ENCODE data around the gene LRRC56. TPM values are rescaled to one million over a fixed set of nuclear protein-coding genes. Genes with fewer than 3 reads are reported as not detected.

Gene LRRC56
- total RNA-seq, 2 donors from 2014 or later, result 2.8 to 3.2 TPM

- DNase-seq, result no peak
- Histone ChIP-seq H3K36me3 (peaks cover 6% of the 10 kb centered on the region), H3K9me3 (no peaks in the 10 kb centered on the region), H3K27ac (no peak overlapping the region), H3K27me3 (no peaks in the 10 kb centered on the region), H3K4me1 (no peaks in the 10 kb centered on the region), H3K4me3 (no peak overlapping the region), H3K9ac (ENCODE audit: low read depth in 2 of 2, low read length in 2 of 2) (no peak overlapping the region)
- no peak for TF ChIP-seq CTCF (IDR thresholded peaks at IDR 0.05)
- intact Hi-C loops (cut with DNase I), result no loop called here
Observed at GRCh38 chr11:489610-490185, 47.6 kb upstream of the LRRC56 start.

DNA sequence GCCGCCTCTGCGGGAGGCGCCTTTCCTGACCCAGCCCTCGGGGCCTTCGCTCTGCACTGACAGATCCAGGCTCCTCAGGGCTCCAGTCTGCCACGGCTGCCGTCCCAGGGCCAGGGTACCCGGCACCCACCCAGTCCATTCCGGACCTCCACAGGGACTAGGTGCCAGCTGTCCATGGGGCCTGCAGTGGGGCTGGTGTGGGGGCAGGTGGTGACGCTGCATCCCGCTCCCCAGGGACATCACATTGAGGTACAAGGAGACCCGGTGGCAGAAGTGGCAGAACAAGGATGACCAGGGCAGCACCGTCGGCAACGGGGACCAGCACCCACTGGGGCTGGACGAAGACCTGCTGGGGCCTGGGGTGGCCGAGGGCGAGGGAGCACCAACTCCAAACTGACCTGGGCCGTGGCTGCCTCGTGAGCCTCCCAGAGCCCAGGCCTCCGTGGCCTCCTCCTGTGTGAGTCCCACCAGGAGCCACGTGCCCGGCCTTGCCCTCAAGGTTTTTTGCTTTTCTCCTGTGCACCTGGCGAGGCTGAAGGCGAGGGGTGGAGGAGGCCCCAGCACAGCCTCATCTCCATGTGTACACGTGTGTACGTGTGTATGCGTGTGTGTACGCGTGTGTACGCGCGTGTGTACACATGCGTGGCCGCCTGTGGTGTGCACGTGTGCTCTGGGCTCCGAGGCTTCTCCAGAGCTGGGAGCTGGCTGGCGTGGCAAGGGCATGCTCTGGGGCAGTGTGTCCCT lies 47.0 kb upstream of the LRRC56 start:
- TF ChIP-seq CTCF (IDR thresholded peaks at IDR 0.05), result no peak
- no peaks in the 10 kb centered on the region for H3K27me3 ChIP-seq
- no peak for DNase-seq
- no peak overlapping the region for H3K4me3 ChIP-seq
- H3K9ac ChIP-seq (ENCODE audit: low read depth in 2 of 2, low read length in 2 of 2), result no peak overlapping the region
- H3K27ac ChIP-seq, result no peak overlapping the region
- H3K4me1 ChIP-seq, result no peaks in the 10 kb centered on the region
- H3K36me3 ChIP-seq, result peaks cover 11% of the 10 kb centered on the region
- intact Hi-C loops (cut with DNase I), result no loop called here
- no peaks in the 10 kb centered on the region for H3K9me3 ChIP-seq

GRCh38 chr11:490930-491260 lies 46.4 kb upstream of the LRRC56 start:
- H3K36me3 ChIP-seq, result peaks cover 11% of the 10 kb centered on the region
- H3K27ac ChIP-seq, result no peak overlapping the region
- no peak overlapping the region for H3K9ac ChIP-seq (ENCODE audit: low read depth in 2 of 2, low read length in 2 of 2)
- no peaks in the 10 kb centered on the region for H3K4me1 ChIP-seq
- TF ChIP-seq CTCF (IDR thresholded peaks at IDR 0.05), result no peak
- no peaks in the 10 kb centered on the region for H3K9me3 ChIP-seq
- DNase-seq, result no peak
- H3K27me3 ChIP-seq, result no peaks in the 10 kb centered on the region
- H3K4me3 ChIP-seq, result no peak overlapping the region
- intact Hi-C loops (cut with DNase I), result no loop called here

GRCh38 chr11:491358-491757 lies 46.0 kb upstream of the LRRC56 start:
- no peak for TF ChIP-seq CTCF (IDR thresholded peaks at IDR 0.05)
- Histone ChIP-seq H3K4me3 (no peak overlapping the region), H3K4me1 (no peaks in the 10 kb centered on the region), H3K9ac (ENCODE audit: low read depth in 2 of 2, low read length in 2 of 2) (no peak overlapping the region), H3K9me3 (no peaks in the 10 kb centered on the region), H3K27me3 (no peaks in the 10 kb centered on the region), H3K27ac (no peak overlapping the region), H3K36me3 (peaks cover 11% of the 10 kb centered on the region)
- DNase-seq, result no peak
- intact Hi-C loops (cut with DNase I), result no loop called here

DNA sequence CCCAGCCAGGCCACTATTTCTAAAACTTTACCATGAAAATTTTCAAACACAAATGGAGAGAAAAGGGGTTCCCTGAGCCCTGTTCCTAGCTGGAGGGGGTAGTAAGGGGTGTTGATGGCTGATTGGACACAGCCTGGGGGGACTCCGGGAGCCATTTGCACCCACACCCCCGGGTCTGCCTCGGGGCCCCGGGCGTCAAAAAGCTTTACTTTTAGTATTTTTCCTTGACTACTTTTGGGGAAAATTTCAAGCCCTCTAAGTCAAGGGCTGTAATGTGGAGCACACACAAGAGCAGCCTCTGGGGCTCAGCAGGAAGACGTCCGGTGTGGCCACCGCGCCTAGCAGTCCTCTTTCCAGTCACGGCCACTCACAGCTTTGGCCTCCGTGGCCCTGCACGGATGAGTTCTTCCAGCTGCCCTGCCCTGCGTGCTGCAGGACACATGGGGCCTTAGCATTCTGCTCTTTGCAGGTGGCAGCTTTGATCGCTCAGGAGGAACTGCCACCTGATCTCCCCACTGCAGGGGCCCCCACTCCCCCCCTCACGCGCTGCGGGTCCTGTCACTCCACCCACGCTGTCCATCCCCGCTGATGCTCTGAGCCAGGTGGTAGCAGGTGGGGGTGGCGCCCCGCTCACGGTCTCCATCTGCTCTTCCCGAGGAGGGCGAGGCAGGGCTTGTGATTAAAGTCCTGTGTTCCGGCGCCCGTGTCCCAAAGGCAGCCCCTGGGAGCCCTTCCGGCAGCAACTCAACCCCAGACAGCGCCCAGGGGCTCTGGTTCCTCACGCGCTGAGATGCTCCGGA lies 44.7 kb upstream of the LRRC56 start:
- no peak for DNase-seq
- no peak for TF ChIP-seq CTCF (IDR thresholded peaks at IDR 0.05)
- no peak overlapping the region for H3K4me3 ChIP-seq
- no peak overlapping the region for H3K27ac ChIP-seq
- no peaks in the 10 kb centered on the region for H3K4me1 ChIP-seq
- no peak overlapping the region for H3K9ac ChIP-seq (ENCODE audit: low read depth in 2 of 2, low read length in 2 of 2)
- H3K27me3 ChIP-seq, result no peaks in the 10 kb centered on the region
- H3K9me3 ChIP-seq, result no peaks in the 10 kb centered on the region
- intact Hi-C loops (cut with DNase I), result no loop called here
- peaks cover 11% of the 10 kb centered on the region for H3K36me3 ChIP-seq
